ENCODE results near the gene CLTA. TPM values are rescaled to one million over a fixed set of nuclear protein-coding genes. Genes with fewer than 3 reads are reported as not detected.
"Not testable (repeated sequence)": the region's sequence is repeated elsewhere in the genome, so short reads cannot be mapped to it uniquely, and the experiment has no call there.

The CLTA gene
- total RNA-seq, 1 experiment from 2014 or later: 195 TPM

DNA sequence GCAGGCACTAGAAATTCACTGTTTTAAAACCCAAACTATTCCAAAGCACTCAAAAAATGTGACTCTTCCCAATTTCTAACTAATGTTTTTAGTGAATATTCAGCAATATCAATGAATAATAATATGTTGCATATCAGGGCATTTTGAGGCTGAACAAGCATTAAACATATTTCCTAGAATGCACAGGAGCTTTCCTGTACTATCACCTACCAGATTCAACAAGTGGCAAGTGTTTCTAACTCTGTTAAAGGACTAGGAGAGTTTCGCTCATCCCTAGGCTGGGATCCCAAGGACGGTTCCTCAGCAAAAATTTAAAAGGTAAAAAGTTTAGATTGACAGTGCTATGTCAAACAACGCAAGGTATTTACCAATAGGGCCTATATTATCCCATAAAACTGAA is 46.5 kb downstream of the CLTA start:
- no peak overlapping the region for H2AK5ac ChIP-seq (ENCODE audit: insufficient read length, low read length)
- H3K4me2 ChIP-seq (ENCODE audit: insufficient read depth, insufficient read length, low read length): no peak overlapping the region
- H4K91ac ChIP-seq (ENCODE audit: insufficient read length, low read depth, low read length): no peak overlapping the region
- no peak overlapping the region for H3K23ac ChIP-seq (ENCODE audit: insufficient read length, low read depth, low read length)
- Mint-ChIP-seq H3K4me1 (peaks cover 3% of the 10 kb centered on the region in 2 experiments), H3K27ac (no peak overlapping the region), H3K36me3 (ENCODE audit: insufficient read depth in 1 of 3, low read depth in 3 of 3) (peaks cover 7 to 31% (median 20%) of the 10 kb centered on the region in 3 experiments), H3K9me3 (no peaks in the 10 kb centered on the region), H3K4me3 (no peak overlapping the region), H3K27me3 (ENCODE audit: low read depth) (no peaks in the 10 kb centered on the region)
- no peak overlapping the region for H4K8ac ChIP-seq (replicated peaks; ENCODE audit: insufficient read length, low read depth, low read length)
- H3T11ph ChIP-seq (ENCODE audit: low read length): no peak overlapping the region
- H3K79me2 ChIP-seq (ENCODE audit: insufficient read depth, low read length): no peaks in the 10 kb centered on the region
- no peak overlapping the region for H3K14ac ChIP-seq (ENCODE audit: insufficient read depth, low read length)
- no peak overlapping the region for H2BK12ac ChIP-seq (ENCODE audit: insufficient read length, low read depth, low read length)
- no CpG with 5 or more reads among the region's 3 CpGs for WGBS (ENCODE audit: extremely low coverage, insufficient read length, low lambda C conversion rate)
- H2AFZ ChIP-seq (ENCODE audit: low read length): no peak overlapping the region
- H3K4ac ChIP-seq (ENCODE audit: low read depth, low read length): no peak overlapping the region
- TF ChIP-seq, protein P1, sequence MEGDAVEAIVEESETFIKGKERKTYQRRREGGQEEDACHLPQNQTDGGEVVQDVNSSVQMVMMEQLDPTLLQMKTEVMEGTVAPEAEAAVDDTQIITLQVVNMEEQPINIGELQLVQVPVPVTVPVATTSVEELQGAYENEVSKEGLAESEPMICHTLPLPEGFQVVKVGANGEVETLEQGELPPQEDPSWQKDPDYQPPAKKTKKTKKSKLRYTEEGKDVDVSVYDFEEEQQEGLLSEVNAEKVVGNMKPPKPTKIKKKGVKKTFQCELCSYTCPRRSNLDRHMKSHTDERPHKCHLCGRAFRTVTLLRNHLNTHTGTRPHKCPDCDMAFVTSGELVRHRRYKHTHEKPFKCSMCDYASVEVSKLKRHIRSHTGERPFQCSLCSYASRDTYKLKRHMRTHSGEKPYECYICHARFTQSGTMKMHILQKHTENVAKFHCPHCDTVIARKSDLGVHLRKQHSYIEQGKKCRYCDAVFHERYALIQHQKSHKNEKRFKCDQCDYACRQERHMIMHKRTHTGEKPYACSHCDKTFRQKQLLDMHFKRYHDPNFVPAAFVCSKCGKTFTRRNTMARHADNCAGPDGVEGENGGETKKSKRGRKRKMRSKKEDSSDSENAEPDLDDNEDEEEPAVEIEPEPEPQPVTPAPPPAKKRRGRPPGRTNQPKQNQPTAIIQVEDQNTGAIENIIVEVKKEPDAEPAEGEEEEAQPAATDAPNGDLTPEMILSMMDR (conservative IDR thresholded peaks at IDR 0.05): no peak
- no peak overlapping the region for H3K27ac ChIP-seq (ENCODE audit: insufficient read length, low read depth, low read length)
- H3K56ac ChIP-seq (ENCODE audit: insufficient read length, low read depth, low read length): no peak overlapping the region
- H3K9me3 ChIP-seq (ENCODE audit: control insufficient read depth, low read depth, low read length): no peaks in the 10 kb centered on the region
- H3K27me3 ChIP-seq (ENCODE audit: insufficient read depth, low read length): no peaks in the 10 kb centered on the region
- no peak overlapping the region for H4K5ac ChIP-seq (ENCODE audit: insufficient read length, low read depth, low read length)
- no peaks in the 10 kb centered on the region for H3K79me1 ChIP-seq (ENCODE audit: insufficient read depth, low read depth, low read length, poor library complexity, severe bottlenecking)
- H2BK20ac ChIP-seq (ENCODE audit: low read depth, low read length, poor library complexity, severe bottlenecking): no peak overlapping the region
- H2BK5ac ChIP-seq (ENCODE audit: insufficient read length, low read length): no peak overlapping the region
- no peaks in the 10 kb centered on the region for H4K20me1 ChIP-seq (ENCODE audit: control insufficient read depth, insufficient read depth, insufficient read length)
- no peak overlapping the region for H2BK120ac ChIP-seq (ENCODE audit: low read depth, low read length, poor library complexity, severe bottlenecking)
- H2BK15ac ChIP-seq (ENCODE audit: low read depth, low read length): no peak overlapping the region
- H3K4me1 ChIP-seq (ENCODE audit: insufficient read depth, low read length): no peaks in the 10 kb centered on the region
- H3K23me2 ChIP-seq (ENCODE audit: insufficient read length, low read depth, low read length, poor library complexity, severe bottlenecking): no peaks in the 10 kb centered on the region
- H3K9ac ChIP-seq (ENCODE audit: extremely low read depth, insufficient read length, low read length): no peak overlapping the region
- H3K18ac ChIP-seq (ENCODE audit: insufficient read length, low read depth, low read length): no peak overlapping the region
- no peak for DNase-seq

DNA sequence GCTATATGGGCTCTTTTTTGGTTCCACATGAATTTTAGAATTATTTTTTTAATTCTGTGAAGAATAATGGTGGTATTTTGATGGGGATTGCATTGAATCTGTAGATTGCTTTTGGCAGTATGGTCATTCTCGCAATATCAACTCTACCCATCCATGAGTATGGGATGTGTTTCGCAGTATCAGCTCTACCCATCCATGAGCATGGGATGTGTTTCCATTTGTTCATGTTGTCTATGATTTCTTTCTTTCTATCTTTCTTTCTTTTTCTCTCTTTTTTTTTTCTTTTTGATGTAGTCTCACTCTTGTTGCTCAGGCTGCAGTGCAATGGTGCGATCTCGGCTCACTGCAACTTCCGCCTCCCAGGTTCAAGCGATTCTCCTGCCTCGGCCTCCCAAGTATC is 48.5 kb downstream of the CLTA start:
- H3K4me1 Mint-ChIP-seq; H3K27ac ChIP-seq (ENCODE audit: insufficient read length, low read depth, low read length); H2BK120ac ChIP-seq (ENCODE audit: low read depth, low read length, poor library complexity, severe bottlenecking); H2BK15ac ChIP-seq (ENCODE audit: low read depth, low read length); H3K9me3 Mint-ChIP-seq; DNase-seq; H3K27me3 ChIP-seq (ENCODE audit: insufficient read depth, low read length); H4K5ac ChIP-seq (ENCODE audit: insufficient read length, low read depth, low read length); H3K9ac ChIP-seq (ENCODE audit: extremely low read depth, insufficient read length, low read length); H4K20me1 ChIP-seq (ENCODE audit: control insufficient read depth, insufficient read depth, insufficient read length); H3K18ac ChIP-seq (ENCODE audit: insufficient read length, low read depth, low read length); H3K14ac ChIP-seq (ENCODE audit: insufficient read depth, low read length); H2BK5ac ChIP-seq (ENCODE audit: insufficient read length, low read length); H4K91ac ChIP-seq (ENCODE audit: insufficient read length, low read depth, low read length); H3K4ac ChIP-seq (ENCODE audit: low read depth, low read length); H2AK5ac ChIP-seq (ENCODE audit: insufficient read length, low read length); H3K79me1 ChIP-seq (ENCODE audit: insufficient read depth, low read depth, low read length, poor library complexity, severe bottlenecking); H3K9me3 ChIP-seq (ENCODE audit: control insufficient read depth, low read depth, low read length); H3T11ph ChIP-seq (ENCODE audit: low read length); H2BK12ac ChIP-seq (ENCODE audit: insufficient read length, low read depth, low read length); H2BK20ac ChIP-seq (ENCODE audit: low read depth, low read length, poor library complexity, severe bottlenecking); H2AFZ ChIP-seq (ENCODE audit: low read length); H3K23ac ChIP-seq (ENCODE audit: insufficient read length, low read depth, low read length); H3K4me3 Mint-ChIP-seq; H3K27ac Mint-ChIP-seq; H3K27me3 Mint-ChIP-seq (ENCODE audit: low read depth); H4K8ac ChIP-seq (replicated peaks; ENCODE audit: insufficient read length, low read depth, low read length); H3K4me2 ChIP-seq (ENCODE audit: insufficient read depth, insufficient read length, low read length); H3K79me2 ChIP-seq (ENCODE audit: insufficient read depth, low read length); H3K4me1 ChIP-seq (ENCODE audit: insufficient read depth, low read length); H3K23me2 ChIP-seq (ENCODE audit: insufficient read length, low read depth, low read length, poor library complexity, severe bottlenecking); H3K56ac ChIP-seq (ENCODE audit: insufficient read length, low read depth, low read length): not testable (repeated sequence)
- H3K36me3 Mint-ChIP-seq (ENCODE audit: insufficient read depth in 1 of 3, low read depth in 3 of 3): peaks cover 5 to 31% (median 22%) of the 10 kb centered on the region in 3 experiments
- WGBS (ENCODE audit: extremely low coverage, insufficient read length, low lambda C conversion rate): no CpG with 5 or more reads among the region's 7 CpGs

All from H9 (cell line).